ENCODE data around the gene EPS8.

GRCh38 chr12:15719230-15719629 is 70.0 kb downstream of the EPS8 start:
- TF ChIP-seq CTCF (IDR thresholded peaks at IDR 0.05) (no peak), POLR2A (IDR thresholded peaks at IDR 0.05) (no peak)
